ENCODE results near the gene SLC4A11.

SLC4A11 gene

GRCh38 chr20:3177746-3178485 is 61.1 kb downstream of the SLC4A11 start:
- no peak overlapping the region for H3K4me3 ChIP-seq (ENCODE audit: insufficient read depth, low read length, poor library complexity, severe bottlenecking)
- no peak overlapping the region for H2AFZ ChIP-seq (ENCODE audit: low read depth, low read length, severe bottlenecking)
- H3K9ac ChIP-seq (ENCODE audit: low read length) = no peak overlapping the region
- peaks cover 13% of the 10 kb centered on the region; the same call in 1 of the 2 replicates for H3F3A ChIP-seq (ENCODE audit: insufficient read depth)
- H3K36me3 ChIP-seq (ENCODE audit: low read length) = no peaks in the 10 kb centered on the region
- TF ChIP-seq CTCF (IDR thresholded peaks at IDR 0.05; ENCODE audit: insufficient read depth, low read length, poor library complexity, severe bottlenecking) = no peak
- no peak for TF ChIP-seq EZH2phosphoT487 (conservative IDR thresholded peaks at IDR 0.05; ENCODE audit: low read length)
- H3K27me3 ChIP-seq (ENCODE audit: low read length) = no peaks in the 10 kb centered on the region
- H3K9me3 ChIP-seq (ENCODE audit: insufficient read depth, low read length) = no peaks in the 10 kb centered on the region
- H3K4me2 ChIP-seq (ENCODE audit: low read depth, low read length, poor library complexity, severe bottlenecking) = no peak overlapping the region
- no peak overlapping the region for H3K27ac ChIP-seq (ENCODE audit: low read depth, low read length)
- H3K9me2 ChIP-seq (replicated peaks; ENCODE audit: insufficient read depth, low read length) = no peaks in the 10 kb centered on the region
- no peaks in the 10 kb centered on the region for H3K79me2 ChIP-seq (ENCODE audit: insufficient read depth, low read length)
- H4K20me1 ChIP-seq (ENCODE audit: low read depth, low read length) = no peaks in the 10 kb centered on the region
